ENCODE measurements around the gene DPF3.

DPF3 gene

GRCh38 chr14:72640911-72641485 is 252.9 kb downstream of the DPF3 start:
- no peak for FAIRE-seq
- no peak for DNase-seq (ENCODE audit: insufficient read length, low spot score)
- TF ChIP-seq PAX5 (IDR thresholded peaks at IDR 0.05; ENCODE audit: insufficient read depth, low read length, severe bottlenecking) (no peak), TAF1 (IDR thresholded peaks at IDR 0.05; ENCODE audit: low read depth, low read length) (no peak), POLR2AphosphoS5 (IDR thresholded peaks at IDR 0.05; ENCODE audit: low read depth, low read length) (no peak), POU2F2 (IDR thresholded peaks at IDR 0.05; ENCODE audit: low read depth, low read length) (no peak), SPI1 (IDR thresholded peaks at IDR 0.05; ENCODE audit: low read depth, low read length) (no peak), POLR2A (IDR thresholded peaks at IDR 0.05; ENCODE audit: low read depth, low read length) (no peak)

GRCh38 chr14:72638021-72638420 is 255.9 kb downstream of the DPF3 start:
- FAIRE-seq (no peak), DNase-seq (ENCODE audit: insufficient read length, low spot score) (no peak)
- TF ChIP-seq POLR2A (IDR thresholded peaks at IDR 0.05; ENCODE audit: low read depth, low read length) (no peak), PAX5 (IDR thresholded peaks at IDR 0.05; ENCODE audit: insufficient read depth, low read length, severe bottlenecking) (no peak), TAF1 (IDR thresholded peaks at IDR 0.05; ENCODE audit: low read depth, low read length) (no peak), POLR2AphosphoS5 (IDR thresholded peaks at IDR 0.05; ENCODE audit: low read depth, low read length) (no peak), POU2F2 (IDR thresholded peaks at IDR 0.05; ENCODE audit: low read depth, low read length) (no peak), SPI1 (IDR thresholded peaks at IDR 0.05; ENCODE audit: low read depth, low read length) (no peak)

- TF ChIP-seq SPI1 (IDR thresholded peaks at IDR 0.05; ENCODE audit: low read depth, low read length): no peak
- TF ChIP-seq POU2F2 (IDR thresholded peaks at IDR 0.05; ENCODE audit: low read depth, low read length): no peak
- TF ChIP-seq POLR2A (IDR thresholded peaks at IDR 0.05; ENCODE audit: low read depth, low read length): no peak
- no peak for TF ChIP-seq PAX5 (IDR thresholded peaks at IDR 0.05; ENCODE audit: insufficient read depth, low read length, severe bottlenecking)
- no peak for TF ChIP-seq POLR2AphosphoS5 (IDR thresholded peaks at IDR 0.05; ENCODE audit: low read depth, low read length)
- TF ChIP-seq TAF1 (IDR thresholded peaks at IDR 0.05; ENCODE audit: low read depth, low read length): no peak
- DNase-seq (ENCODE audit: insufficient read length, low spot score) (no peak), FAIRE-seq (no peak)
These were observed 257.0 kb downstream of the DPF3 start for GRCh38 chr14:72636871-72637270.

GRCh38 chr14:72636094-72636493 is 257.8 kb downstream of the DPF3 start:
- DNase-seq (ENCODE audit: insufficient read length, low spot score) (no peak), FAIRE-seq (no peak)
- TF ChIP-seq POLR2A (IDR thresholded peaks at IDR 0.05; ENCODE audit: low read depth, low read length) (no peak), PAX5 (IDR thresholded peaks at IDR 0.05; ENCODE audit: insufficient read depth, low read length, severe bottlenecking) (no peak), POU2F2 (IDR thresholded peaks at IDR 0.05; ENCODE audit: low read depth, low read length) (no peak), SPI1 (IDR thresholded peaks at IDR 0.05; ENCODE audit: low read depth, low read length) (no peak)

- TF ChIP-seq POU2F2 (IDR thresholded peaks at IDR 0.05; ENCODE audit: low read depth, low read length) (no peak), PAX5 (IDR thresholded peaks at IDR 0.05; ENCODE audit: insufficient read depth, low read length, severe bottlenecking) (no peak), SPI1 (IDR thresholded peaks at IDR 0.05; ENCODE audit: low read depth, low read length) (no peak), TAF1 (IDR thresholded peaks at IDR 0.05; ENCODE audit: low read depth, low read length) (no peak), POLR2AphosphoS5 (IDR thresholded peaks at IDR 0.05; ENCODE audit: low read depth, low read length) (no peak), POLR2A (IDR thresholded peaks at IDR 0.05; ENCODE audit: low read depth, low read length) (no peak)
- FAIRE-seq: no peak
These were observed 258.9 kb downstream of the DPF3 start for GRCh38 chr14:72634691-72635616.

GRCh38 chr14:72633551-72633950 is 260.4 kb downstream of the DPF3 start:
- FAIRE-seq: no peak
- no peak for TF ChIP-seq PAX5 (IDR thresholded peaks at IDR 0.05; ENCODE audit: insufficient read depth, low read length, severe bottlenecking)
- no peak for TF ChIP-seq POU2F2 (IDR thresholded peaks at IDR 0.05; ENCODE audit: low read depth, low read length)
- no peak for TF ChIP-seq POLR2AphosphoS5 (IDR thresholded peaks at IDR 0.05; ENCODE audit: low read depth, low read length)
- no peak for TF ChIP-seq TAF1 (IDR thresholded peaks at IDR 0.05; ENCODE audit: low read depth, low read length)
- no peak for TF ChIP-seq POLR2A (IDR thresholded peaks at IDR 0.05; ENCODE audit: low read depth, low read length)
- TF ChIP-seq SPI1 (IDR thresholded peaks at IDR 0.05; ENCODE audit: low read depth, low read length): no peak

More at GRCh38 chr14:72634691-72635616, 258.9 kb downstream of the DPF3 start:
- no peak for DNase-seq (ENCODE audit: insufficient read length, low spot score)

GRCh38 chr14:72632727-72633126 is 261.2 kb downstream of the DPF3 start:
- no peak for FAIRE-seq
- TF ChIP-seq SPI1 (IDR thresholded peaks at IDR 0.05; ENCODE audit: low read depth, low read length): no peak
- no peak for TF ChIP-seq POLR2AphosphoS5 (IDR thresholded peaks at IDR 0.05; ENCODE audit: low read depth, low read length)
- no peak for TF ChIP-seq PAX5 (IDR thresholded peaks at IDR 0.05; ENCODE audit: insufficient read depth, low read length, severe bottlenecking)
- no peak for TF ChIP-seq POU2F2 (IDR thresholded peaks at IDR 0.05; ENCODE audit: low read depth, low read length)
- no peak for TF ChIP-seq TAF1 (IDR thresholded peaks at IDR 0.05; ENCODE audit: low read depth, low read length)
- TF ChIP-seq POLR2A (IDR thresholded peaks at IDR 0.05; ENCODE audit: low read depth, low read length): no peak
- no peak for DNase-seq (ENCODE audit: insufficient read length, low spot score)

More at GRCh38 chr14:72633551-72633950, 260.4 kb downstream of the DPF3 start:
- no peak for DNase-seq (ENCODE audit: insufficient read length, low spot score)

- TF ChIP-seq POLR2A (IDR thresholded peaks at IDR 0.05; ENCODE audit: low read depth, low read length) (no peak), TAF1 (IDR thresholded peaks at IDR 0.05; ENCODE audit: low read depth, low read length) (no peak), POLR2AphosphoS5 (IDR thresholded peaks at IDR 0.05; ENCODE audit: low read depth, low read length) (no peak), POU2F2 (IDR thresholded peaks at IDR 0.05; ENCODE audit: low read depth, low read length) (no peak), SPI1 (IDR thresholded peaks at IDR 0.05; ENCODE audit: low read depth, low read length) (no peak), PAX5 (IDR thresholded peaks at IDR 0.05; ENCODE audit: insufficient read depth, low read length, severe bottlenecking) (no peak)
- DNase-seq (ENCODE audit: insufficient read length, low spot score): no peak
- no peak for FAIRE-seq
These were observed 262.5 kb downstream of the DPF3 start for GRCh38 chr14:72631401-72631800.

- FAIRE-seq: no peak
- no peak for DNase-seq (ENCODE audit: insufficient read length, low spot score)
- no peak for TF ChIP-seq POLR2A (IDR thresholded peaks at IDR 0.05; ENCODE audit: low read depth, low read length)
- no peak for TF ChIP-seq TAF1 (IDR thresholded peaks at IDR 0.05; ENCODE audit: low read depth, low read length)
- no peak for TF ChIP-seq POU2F2 (IDR thresholded peaks at IDR 0.05; ENCODE audit: low read depth, low read length)
- no peak for TF ChIP-seq SPI1 (IDR thresholded peaks at IDR 0.05; ENCODE audit: low read depth, low read length)
- no peak for TF ChIP-seq POLR2AphosphoS5 (IDR thresholded peaks at IDR 0.05; ENCODE audit: low read depth, low read length)
- no peak for TF ChIP-seq PAX5 (IDR thresholded peaks at IDR 0.05; ENCODE audit: insufficient read depth, low read length, severe bottlenecking)
These were observed 263.5 kb downstream of the DPF3 start for GRCh38 chr14:72630374-72630773.
